Effector memory CD8-positive, alpha-beta T cell (primary cell): Measurements from ENCODE around the gene KCNQ1.
A peak's percentile ranks its signal among the peaks of the same experiment; 100 is the strongest.

Experiments used
- ATAC-seq: fragments of 150-1000 bp; cut with Tn5 transposase; replicated peaks from 2 replicates; pipeline ENCODE4 v1.10.0; 2021; ENCODE audit warnings: mild to moderate bottlenecking, moderate library complexity
- DNase-seq, 3 experiments: peaks; one replicate each; pipeline ENCODE4 v3.0.0; 2021
- H3K27ac Mint-ChIP-seq, 2 donors: one replicate each; pipeline ENCODE4 v1.8.0; 2022; ENCODE audit warnings: mild to moderate bottlenecking in 2 of 2, mixed read lengths in 2 of 2, moderate library complexity in 2 of 2
- H3K27me3 Mint-ChIP-seq, 2 donors: one replicate each; pipeline ENCODE4 v1.8.0; 2022; ENCODE audit warnings: mixed read lengths in 2 of 2
- H3K36me3 Mint-ChIP-seq: one replicate; pipeline ENCODE4 v1.8.0; 2022; ENCODE audit warnings: mild to moderate bottlenecking, moderate library complexity, mixed read lengths; ENCODE audit not compliant: insufficient read depth
- H3K4me1 Mint-ChIP-seq, 2 donors: one replicate each; pipeline ENCODE4 v1.8.0; 2022; ENCODE audit warnings: low read depth in 2 of 2, mixed read lengths in 2 of 2
- H3K4me3 Mint-ChIP-seq, 2 donors: one replicate each; pipeline ENCODE4 v1.8.0; 2022; ENCODE audit warnings: mild to moderate bottlenecking in 2 of 2, mixed read lengths in 2 of 2, moderate library complexity in 2 of 2
- H3K9me3 Mint-ChIP-seq, 2 donors: one replicate each; pipeline ENCODE4 v1.8.0; 2022; ENCODE audit warnings: mixed read lengths in 2 of 2

KCNQ1 gene

DNA sequence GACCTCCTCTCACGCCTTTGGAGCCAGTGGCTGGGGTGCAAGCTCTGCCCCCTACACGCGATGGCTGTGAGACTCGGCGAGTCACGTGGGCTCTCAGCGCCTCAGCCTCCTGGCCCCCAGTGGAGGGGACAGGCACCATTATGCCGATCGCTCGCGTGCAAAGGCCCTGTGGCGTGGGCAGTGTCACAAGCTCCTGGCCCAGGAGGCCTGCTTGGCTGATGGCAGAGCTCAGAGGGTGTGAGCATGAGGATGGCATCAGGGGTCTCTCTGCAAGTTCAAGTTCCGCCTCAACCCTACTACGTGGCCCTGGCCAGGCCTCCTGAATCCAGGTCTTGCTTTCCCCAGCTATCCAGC is 345.7 kb downstream of the KCNQ1 start:
- H3K27me3 Mint-ChIP-seq, result peaks cover 17 to 35% of the 10 kb centered on the region in 2 donors

DNA sequence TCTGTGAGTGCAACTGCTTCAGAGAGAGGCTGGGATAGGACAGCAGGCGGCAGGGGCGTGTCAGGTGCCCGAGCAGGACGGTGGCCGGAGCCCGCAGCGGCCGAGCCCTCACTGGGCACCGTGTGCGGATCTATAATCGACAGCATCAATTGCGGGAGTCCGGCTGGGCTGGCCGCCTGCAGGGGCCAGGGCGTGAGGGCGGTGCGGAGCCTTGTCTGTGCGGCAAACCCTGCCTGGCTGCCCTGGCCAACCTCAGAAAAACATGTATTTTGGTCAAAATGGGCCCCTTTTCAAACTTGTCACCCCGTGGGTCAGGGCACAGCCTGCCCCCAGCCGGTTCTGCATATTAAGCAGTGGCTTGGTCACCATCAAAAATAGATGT is 346.3 kb downstream of the KCNQ1 start:
- H3K27me3 Mint-ChIP-seq, result peaks cover 17 to 35% of the 10 kb centered on the region in 2 donors
- peak overlapping the region; percentile 31 to 32 for H3K4me3 Mint-ChIP-seq
- no peaks in the 10 kb centered on the region for H3K9me3 Mint-ChIP-seq
- DNase-seq (no peak), ATAC-seq (no peak)
- H3K4me1 Mint-ChIP-seq, result peaks cover 0 to 6% of the 10 kb centered on the region in 2 donors
- H3K27ac Mint-ChIP-seq, result no peak overlapping the region
- H3K36me3 Mint-ChIP-seq, result peaks cover 4% of the 10 kb centered on the region

More for the DNA sequence above, 345.7 kb downstream of the KCNQ1 start:
- H3K27ac Mint-ChIP-seq, result no peak overlapping the region
- no peak for ATAC-seq
- peaks cover 4% of the 10 kb centered on the region for H3K36me3 Mint-ChIP-seq
- H3K9me3 Mint-ChIP-seq, result no peaks in the 10 kb centered on the region
- H3K4me3 Mint-ChIP-seq, result peak overlapping the region; percentile 31 to 32
- DNase-seq, result no peak
- peaks cover 0 to 6% of the 10 kb centered on the region in 2 donors for H3K4me1 Mint-ChIP-seq

DNA sequence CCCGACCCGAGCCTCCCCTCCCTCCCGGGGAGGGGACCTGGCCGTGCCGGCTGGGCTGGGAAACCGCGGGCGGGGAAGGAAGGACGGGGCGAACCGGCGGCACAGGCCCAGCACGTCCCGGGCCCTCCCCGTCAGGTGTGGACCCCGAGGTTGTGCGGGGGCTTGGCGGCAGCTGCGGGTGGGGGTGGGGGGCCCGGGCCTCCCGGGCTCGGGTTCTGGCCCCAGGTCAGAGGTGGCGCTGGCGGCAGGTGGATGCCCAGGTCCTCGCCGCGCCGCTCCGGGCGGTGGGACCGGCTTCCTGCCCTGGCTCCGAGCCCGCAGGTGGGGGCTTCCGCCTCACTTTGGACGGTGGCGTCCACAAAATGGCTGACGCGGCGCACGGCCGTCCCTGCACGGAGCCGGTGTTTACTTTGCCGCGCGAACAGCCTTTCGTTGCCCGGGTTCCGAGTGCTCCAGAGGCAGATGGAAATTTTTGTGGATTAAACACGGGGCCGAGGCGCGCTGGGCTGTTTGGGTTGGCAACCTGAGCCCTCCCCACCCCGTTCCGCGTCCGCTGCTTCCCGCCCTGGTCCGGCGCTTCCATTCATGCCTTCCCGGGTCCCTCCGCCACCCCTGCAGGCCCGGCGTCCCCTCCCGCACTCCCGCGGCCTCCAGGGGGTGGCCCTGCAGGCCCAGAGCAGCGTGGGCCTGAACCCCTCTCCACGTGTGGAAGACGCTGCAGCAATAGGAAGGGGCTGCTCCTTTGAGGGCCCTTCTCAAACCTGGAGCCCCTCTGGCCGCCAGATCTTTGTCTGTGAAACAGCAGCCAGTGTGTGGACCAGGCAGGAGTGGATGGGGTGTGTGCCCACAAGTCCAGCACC is 346.9 kb downstream of the KCNQ1 start:
- peaks cover 0 to 6% of the 10 kb centered on the region in 2 donors for H3K4me1 Mint-ChIP-seq
- H3K36me3 Mint-ChIP-seq, result peaks cover 4% of the 10 kb centered on the region
- DNase-seq (no peak), ATAC-seq (peak; percentile 75)
- H3K4me3 Mint-ChIP-seq, result peak overlapping the region; percentile 69 to 77
- peaks cover 17 to 35% of the 10 kb centered on the region in 2 donors for H3K27me3 Mint-ChIP-seq
- no peak overlapping the region for H3K27ac Mint-ChIP-seq
- H3K9me3 Mint-ChIP-seq, result no peaks in the 10 kb centered on the region

DNA sequence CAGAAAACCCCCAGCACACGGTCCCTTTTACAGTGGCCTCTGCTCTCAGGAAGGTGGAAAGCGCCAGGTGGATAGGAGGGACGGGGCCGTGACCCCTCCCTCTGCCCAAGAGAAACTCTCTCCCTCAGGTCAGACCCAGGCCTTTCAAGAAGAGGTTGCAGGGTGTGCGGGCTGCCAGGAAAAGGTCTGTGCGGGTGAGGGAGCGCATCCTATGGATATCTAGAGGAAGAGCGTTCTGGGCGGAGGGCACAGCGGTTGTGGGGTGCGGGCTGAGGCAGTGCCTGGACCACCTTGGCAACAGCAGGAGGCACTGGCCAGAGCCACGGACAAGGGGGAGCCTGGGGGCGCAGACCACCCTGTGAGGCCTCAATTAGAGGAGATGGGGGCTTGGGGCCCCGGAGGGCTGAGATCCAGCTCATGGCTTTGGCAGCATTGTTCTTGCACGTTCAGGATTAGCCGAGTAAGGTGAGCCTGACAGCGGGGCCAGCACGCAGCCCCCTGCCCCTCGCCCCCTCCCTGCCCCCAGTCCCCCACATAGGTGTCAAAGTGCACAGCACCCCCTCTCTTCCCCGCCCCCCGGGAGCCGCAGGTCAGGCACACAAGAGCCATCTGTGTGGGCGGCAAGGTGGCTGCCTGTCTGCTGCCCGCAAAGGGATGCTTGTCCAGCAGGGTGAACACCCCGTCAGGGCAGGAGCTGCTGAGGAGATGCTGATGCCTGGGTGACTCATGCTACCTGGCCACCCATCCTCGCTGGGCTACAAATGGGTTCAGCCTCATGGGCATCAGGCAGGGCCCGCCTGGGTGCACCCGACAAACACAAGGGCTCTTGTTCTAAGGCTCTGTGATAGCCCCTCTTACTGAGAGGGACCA is 347.8 kb downstream of the KCNQ1 start:
- Mint-ChIP-seq H3K27ac (peak overlapping the region in 1 of 2 donors; percentile 27), H3K9me3 (no peaks in the 10 kb centered on the region), H3K36me3 (peaks cover 4% of the 10 kb centered on the region), H3K4me1 (peaks cover 0 to 6% of the 10 kb centered on the region in 2 donors), H3K4me3 (peak overlapping the region; percentile 69 to 77), H3K27me3 (peaks cover 17 to 35% of the 10 kb centered on the region in 2 donors)
- DNase-seq, result no peak
- ATAC-seq, result no peak

DNA sequence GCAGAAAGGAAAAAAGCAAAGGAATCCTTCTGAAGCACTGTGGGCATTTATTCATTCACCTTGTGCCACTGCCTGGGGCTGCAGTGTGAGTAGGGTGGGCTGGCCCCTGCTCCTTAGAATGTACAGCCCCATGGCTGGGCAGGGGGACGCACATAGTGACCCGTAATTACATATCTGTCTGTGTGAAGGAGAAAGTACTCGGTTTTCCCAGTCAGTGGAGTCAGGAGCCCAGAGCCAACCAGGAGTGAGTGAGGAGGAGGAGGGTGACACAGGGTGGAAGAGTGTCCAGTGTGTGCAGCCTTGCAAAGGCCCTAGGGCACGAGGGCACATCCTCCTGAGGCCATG is 348.9 kb downstream of the KCNQ1 start:
- no peaks in the 10 kb centered on the region for H3K9me3 Mint-ChIP-seq
- ATAC-seq, result no peak
- peaks cover 4% of the 10 kb centered on the region for H3K36me3 Mint-ChIP-seq
- DNase-seq, result no peak
- H3K4me3 Mint-ChIP-seq, result no peak overlapping the region
- H3K27me3 Mint-ChIP-seq, result peaks cover 22 to 35% of the 10 kb centered on the region in 2 donors
- H3K27ac Mint-ChIP-seq, result peak overlapping the region in 1 of 2 donors; percentile 27
- peaks cover 0 to 6% of the 10 kb centered on the region in 2 donors for H3K4me1 Mint-ChIP-seq

DNA sequence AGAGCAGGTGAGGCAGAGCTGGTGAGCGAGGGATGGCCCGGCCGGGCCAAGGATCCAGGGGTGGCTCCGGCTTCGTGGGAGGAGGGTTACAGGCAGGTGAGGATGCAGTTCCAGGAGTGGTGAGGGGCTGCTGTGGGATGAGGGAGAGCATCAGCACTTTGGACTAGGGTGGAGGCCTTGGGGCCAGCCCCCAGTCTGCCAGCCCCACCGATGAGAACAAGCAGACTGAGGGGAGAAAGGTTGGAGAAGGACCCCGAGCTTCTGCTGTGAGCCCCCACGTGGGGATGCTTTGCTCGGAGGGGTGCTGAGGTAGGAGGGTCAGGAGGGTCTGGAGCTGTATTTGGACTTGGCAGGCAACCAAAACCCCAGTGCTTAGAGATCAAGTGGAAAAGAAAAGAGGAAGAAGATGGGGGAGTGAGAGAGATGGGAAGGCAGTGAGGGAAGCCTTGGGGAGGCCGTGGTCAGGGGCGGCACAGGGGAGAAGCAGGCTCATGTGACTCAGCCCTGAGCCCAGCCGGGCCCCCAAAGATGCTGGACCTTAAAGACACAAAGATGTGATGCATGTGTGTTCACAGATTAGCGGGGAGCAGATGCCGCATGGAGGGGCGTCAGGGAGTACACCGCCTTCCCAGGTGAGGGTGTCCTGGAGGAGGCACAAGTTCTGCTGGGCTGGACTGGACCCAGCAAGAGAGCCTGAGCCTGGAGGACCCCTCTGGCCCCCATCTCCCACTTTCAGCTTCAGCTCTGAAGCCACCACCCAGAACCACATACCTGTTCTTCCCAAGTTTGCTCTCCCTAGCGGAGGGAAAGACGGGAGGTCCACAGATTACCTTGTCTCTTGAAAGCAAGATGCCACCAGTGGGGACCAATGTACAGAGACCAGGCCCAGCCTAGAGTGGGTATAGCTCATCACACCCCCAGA is 349.5 kb downstream of the KCNQ1 start:
- no peak for DNase-seq
- no peak for ATAC-seq
- H3K4me1 Mint-ChIP-seq, result peaks cover 0 to 6% of the 10 kb centered on the region in 2 donors
- H3K27me3 Mint-ChIP-seq, result peaks cover 28 to 31% of the 10 kb centered on the region in 2 donors
- H3K9me3 Mint-ChIP-seq, result no peaks in the 10 kb centered on the region
- H3K27ac Mint-ChIP-seq, result peak overlapping the region in 1 of 2 donors; percentile 27
- no peak overlapping the region for H3K4me3 Mint-ChIP-seq
- peaks cover 4% of the 10 kb centered on the region for H3K36me3 Mint-ChIP-seq

DNA sequence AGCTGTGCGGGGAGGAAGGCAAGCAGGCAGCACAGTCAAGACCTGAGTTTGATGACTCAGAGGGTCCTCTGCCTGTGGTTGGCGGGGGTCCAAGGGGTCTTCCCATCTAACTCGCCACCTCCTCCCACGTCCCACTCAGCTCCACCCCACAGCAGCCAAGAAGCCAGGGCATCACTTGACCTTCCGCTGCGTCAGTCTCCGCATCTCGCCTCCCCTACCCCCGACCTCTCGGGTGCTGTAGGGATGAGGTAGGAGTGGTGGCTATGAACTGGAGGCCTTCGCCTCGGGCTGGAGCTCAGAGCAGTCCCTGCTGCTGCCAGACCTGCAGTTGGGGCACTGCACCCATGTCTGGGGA is 350.1 kb downstream of the KCNQ1 start:
- Mint-ChIP-seq H3K27me3 (peaks cover 28 to 31% of the 10 kb centered on the region in 2 donors), H3K27ac (no peak overlapping the region)

DNA sequence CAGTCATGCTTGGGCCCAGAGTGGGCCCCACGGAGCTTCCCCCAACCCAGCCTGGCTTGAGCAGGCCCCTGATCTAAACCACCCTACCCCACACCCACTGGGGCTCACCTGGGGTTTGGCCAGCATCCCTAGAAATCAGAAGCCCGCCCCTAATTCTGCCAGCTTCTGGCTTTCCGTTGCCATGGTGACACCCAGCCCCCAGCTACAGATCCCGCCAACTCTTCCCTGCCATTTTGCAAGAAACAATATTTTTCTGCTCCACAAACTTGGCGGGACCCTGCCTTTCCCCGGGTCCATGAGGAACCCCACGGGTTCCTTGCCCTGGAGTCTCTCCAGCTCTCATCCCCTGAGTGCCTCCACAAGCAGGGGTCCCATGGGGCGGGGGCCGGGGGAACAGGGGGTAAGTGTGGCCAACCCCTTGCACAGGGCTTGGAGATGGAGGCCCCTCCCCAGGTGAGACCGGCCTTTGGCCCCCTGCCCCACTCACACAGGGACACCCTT is 350.7 kb downstream of the KCNQ1 start:
- ATAC-seq (no peak), DNase-seq (no peak)
- Mint-ChIP-seq H3K4me1 (peaks cover 0 to 6% of the 10 kb centered on the region in 2 donors), H3K27ac (no peak overlapping the region), H3K4me3 (no peak overlapping the region), H3K9me3 (no peaks in the 10 kb centered on the region), H3K27me3 (peaks cover 23 to 29% of the 10 kb centered on the region in 2 donors), H3K36me3 (peaks cover 1% of the 10 kb centered on the region)

More for the DNA sequence above, 350.1 kb downstream of the KCNQ1 start:
- DNase-seq, result no peak
- Mint-ChIP-seq H3K36me3 (peaks cover 4% of the 10 kb centered on the region), H3K9me3 (no peaks in the 10 kb centered on the region), H3K4me3 (no peak overlapping the region), H3K4me1 (peaks cover 0 to 6% of the 10 kb centered on the region in 2 donors)
- no peak for ATAC-seq

DNA sequence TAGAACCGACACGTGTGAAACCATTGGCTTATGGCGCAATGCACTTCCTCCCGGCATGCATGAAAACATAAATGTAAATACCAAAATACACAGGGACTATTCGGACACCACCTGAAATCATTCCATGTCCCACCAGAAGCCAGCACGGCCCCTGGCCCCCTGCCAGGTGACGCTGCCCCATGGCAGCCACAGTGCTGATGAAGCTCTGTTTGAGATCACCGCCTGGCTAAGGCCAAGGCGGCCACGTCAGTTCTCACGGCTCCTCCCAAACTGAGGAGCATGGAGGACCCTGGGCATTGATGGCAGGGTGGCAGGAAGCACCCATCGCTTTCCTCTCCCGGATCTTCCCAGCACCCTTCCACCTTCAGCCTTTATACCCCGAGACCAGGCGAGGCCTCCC is 351.3 kb downstream of the KCNQ1 start:
- no peaks in the 10 kb centered on the region for H3K9me3 Mint-ChIP-seq
- no peak overlapping the region for H3K4me3 Mint-ChIP-seq
- peaks cover 0 to 4% of the 10 kb centered on the region in 2 donors for H3K4me1 Mint-ChIP-seq
- H3K36me3 Mint-ChIP-seq, result no peaks in the 10 kb centered on the region
- DNase-seq (no peak), ATAC-seq (no peak)
- no peak overlapping the region for H3K27ac Mint-ChIP-seq
- H3K27me3 Mint-ChIP-seq, result peaks cover 18 to 24% of the 10 kb centered on the region in 2 donors

DNA sequence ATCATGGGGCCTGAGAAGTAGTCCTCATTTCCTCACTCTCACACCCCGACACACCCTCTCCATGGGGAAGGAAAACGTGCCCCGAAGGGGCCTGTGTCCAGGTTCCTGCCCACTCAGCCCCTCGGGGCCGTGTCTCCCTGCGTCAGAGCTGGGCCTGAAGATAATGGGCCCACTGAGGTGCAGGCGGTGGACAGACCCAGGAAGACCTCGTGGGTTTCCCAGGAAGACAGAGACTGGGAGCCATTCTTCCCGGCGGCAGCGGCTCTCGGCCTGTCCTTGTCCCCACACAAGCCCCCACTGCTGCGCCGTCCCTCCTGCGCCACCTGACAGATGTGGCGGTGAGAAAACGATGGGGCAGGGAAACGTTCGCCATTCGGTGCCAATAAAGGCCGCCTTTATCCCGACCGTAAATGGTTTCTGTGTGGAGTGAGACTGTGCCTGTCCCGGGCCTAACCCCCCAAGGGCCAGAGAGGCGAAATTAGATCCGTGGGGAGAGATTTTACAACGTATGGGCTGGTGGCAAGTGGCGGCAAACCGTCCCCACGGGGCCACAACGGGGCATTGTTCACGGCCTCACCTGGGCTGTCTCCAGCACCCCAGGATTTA is 351.8 kb downstream of the KCNQ1 start:
- ATAC-seq (no peak), DNase-seq (no peak)
- no peak overlapping the region for H3K27ac Mint-ChIP-seq
- peaks cover 16 to 24% of the 10 kb centered on the region in 2 donors for H3K27me3 Mint-ChIP-seq
- H3K36me3 Mint-ChIP-seq, result no peaks in the 10 kb centered on the region
- no peaks in the 10 kb centered on the region for H3K9me3 Mint-ChIP-seq
- no peak overlapping the region for H3K4me3 Mint-ChIP-seq
- H3K4me1 Mint-ChIP-seq, result peaks cover 0 to 4% of the 10 kb centered on the region in 2 donors

DNA sequence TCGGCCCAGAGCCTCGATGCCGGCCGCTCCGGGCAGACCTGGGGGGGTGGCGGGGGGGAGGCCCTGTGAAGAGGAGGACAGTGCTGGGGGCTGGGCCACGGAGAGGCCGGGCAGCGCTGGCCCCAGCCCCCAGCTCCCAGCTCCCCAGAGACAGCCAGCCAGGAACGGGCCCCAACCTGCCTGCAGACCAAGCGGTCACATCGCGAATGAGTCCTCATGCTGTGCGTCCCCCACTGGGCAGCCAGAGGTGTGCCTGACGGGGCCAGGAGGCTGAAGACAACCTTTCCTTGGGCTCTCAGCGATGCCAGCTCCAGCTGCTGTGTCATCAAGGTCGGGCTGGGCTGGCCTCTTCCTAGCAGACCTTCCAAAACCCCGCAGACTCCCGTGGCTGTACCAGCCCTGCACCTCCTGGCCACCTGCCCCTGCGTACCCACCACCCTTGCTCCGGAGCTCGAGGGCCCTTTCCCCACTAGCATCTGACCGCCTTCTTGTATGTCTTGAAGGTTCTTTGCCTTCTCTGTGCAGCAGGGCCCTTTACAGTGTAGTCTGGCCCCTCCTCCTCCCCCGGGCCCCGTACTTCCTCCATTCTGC is 352.4 kb downstream of the KCNQ1 start:
- no peak overlapping the region for H3K4me3 Mint-ChIP-seq

DNA sequence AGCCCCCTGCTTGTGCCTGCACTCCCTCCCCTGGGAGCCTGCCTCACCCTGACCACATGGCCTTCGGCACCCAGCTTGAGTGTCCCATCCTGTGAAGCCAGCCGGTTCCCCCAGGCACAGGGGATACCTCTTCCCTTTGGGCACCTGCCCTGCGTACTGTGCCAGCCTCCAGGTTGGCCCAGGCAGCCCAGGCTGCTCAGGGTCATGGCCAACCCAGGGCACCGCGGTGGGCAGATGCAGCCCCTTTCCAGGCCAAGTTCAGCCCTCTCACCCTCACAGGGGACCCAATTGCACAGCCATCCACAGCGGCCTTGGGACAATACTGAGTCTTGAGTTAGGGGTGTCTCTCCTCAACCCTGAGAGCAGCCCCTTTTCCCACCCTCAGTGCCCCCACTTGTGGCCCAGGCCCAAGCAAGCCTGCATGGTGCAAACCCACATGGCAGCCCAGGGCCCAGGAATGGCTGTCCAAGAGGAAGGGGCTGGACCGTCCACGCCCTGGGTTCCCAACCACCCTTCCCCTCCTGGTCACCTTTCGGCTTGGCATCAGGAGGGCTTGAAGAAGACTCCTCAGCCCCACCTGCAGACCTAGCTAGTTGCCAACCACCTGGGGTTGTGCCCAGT is 353.0 kb downstream of the KCNQ1 start:
- no peaks in the 10 kb centered on the region for H3K9me3 Mint-ChIP-seq
- no peak for DNase-seq
- H3K27me3 Mint-ChIP-seq, result peaks cover 10 to 24% of the 10 kb centered on the region in 2 donors
- no peaks in the 10 kb centered on the region for H3K4me1 Mint-ChIP-seq
- H3K27ac Mint-ChIP-seq, result no peak overlapping the region
- H3K36me3 Mint-ChIP-seq, result no peaks in the 10 kb centered on the region
- ATAC-seq, result no peak
- H3K4me3 Mint-ChIP-seq, result no peak overlapping the region

More for the DNA sequence above, 352.4 kb downstream of the KCNQ1 start:
- Mint-ChIP-seq H3K36me3 (no peaks in the 10 kb centered on the region), H3K9me3 (no peaks in the 10 kb centered on the region), H3K27ac (no peak overlapping the region), H3K4me1 (peaks cover 0 to 2% of the 10 kb centered on the region in 2 donors), H3K27me3 (peaks cover 14 to 24% of the 10 kb centered on the region in 2 donors)
- no peak for DNase-seq
- no peak for ATAC-seq
